GM10847 (cell line): ENCODE measurements around the gene HCN1.

Source experiments
- POLR2A ChIP-seq: IDR thresholded peaks from 2 replicates; pipeline ENCODE4 v1.6.1; 2011; ENCODE audit not compliant: insufficient read length; ENCODE audit errors: extremely low read depth

The HCN1 gene

DNA sequence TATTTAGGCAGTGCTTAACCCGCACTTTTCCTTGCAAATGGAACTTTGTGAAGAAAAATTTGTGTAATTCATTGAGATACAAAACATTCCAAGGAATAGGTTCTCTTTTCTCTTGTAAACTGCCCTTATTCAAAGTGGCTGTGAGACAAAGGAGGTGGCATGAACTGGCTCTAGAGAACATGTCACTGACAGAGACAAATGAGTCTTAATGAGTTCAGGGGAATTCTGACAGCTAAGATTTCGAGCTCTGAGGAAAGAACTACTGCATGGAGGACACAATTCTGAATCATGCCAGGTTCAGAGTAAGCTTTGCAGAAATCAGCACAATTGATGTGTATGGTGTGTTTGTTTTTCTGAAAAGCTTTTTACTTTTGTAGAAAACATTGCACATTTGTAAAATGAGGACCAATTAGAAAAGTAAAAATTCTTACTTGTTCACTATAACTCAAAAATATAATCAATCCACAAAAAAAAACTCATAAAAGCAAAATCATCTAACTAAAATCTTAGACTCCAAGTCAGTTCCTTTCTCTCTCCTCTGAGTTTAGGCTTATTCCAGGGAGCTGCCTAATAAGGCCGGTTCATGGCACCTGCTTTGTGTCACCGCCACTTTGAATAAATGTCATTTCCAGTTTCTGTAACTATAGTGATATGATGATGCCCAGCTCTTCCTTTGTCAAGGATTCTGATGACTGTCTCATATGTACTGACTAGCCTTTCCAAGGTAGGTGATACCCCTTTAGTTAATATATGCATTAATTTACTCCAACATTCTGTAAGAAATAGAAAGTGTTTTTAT, 163.2 kb downstream of the HCN1 start:
- TF ChIP-seq POLR2A, result no peak

DNA sequence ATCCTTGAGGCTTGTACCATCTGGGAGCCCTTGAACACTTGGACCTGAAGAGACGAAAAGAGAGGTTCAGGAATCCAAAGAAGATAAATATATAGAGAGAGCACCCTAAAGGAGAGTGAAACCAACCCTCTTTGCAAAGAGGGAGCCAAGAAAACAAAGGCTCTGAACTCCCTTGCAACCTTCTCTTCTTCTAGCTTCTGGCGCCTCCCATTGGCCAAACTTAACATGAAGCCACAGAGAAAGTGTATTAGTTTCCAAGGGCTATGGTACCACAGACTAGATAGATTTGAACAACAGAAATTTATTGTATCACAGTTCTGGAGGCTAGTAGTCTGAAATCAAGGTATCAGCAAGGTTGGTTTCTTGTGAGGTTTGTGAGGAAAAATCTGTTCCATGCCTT, 175.1 kb downstream of the HCN1 start:
- no peak for TF ChIP-seq POLR2A

DNA sequence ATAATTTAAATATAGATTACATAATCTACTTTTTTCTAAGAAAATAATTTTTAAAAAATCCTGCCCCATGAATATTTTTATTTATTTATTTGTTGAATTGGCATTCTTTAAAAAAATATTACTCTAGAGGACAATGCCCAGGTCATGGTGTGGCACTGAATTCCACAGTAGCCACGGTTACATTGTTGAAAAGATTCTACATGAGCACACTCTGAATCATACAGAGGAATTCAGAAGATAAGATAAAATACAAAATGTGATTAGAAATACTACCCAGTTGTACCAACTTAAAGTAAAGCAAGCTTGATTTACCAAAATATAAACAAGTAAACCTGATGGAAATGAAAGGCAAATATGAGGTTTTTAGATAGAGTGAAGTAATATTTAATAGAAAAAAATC, 183.7 kb downstream of the HCN1 start:
- no peak for TF ChIP-seq POLR2A

DNA sequence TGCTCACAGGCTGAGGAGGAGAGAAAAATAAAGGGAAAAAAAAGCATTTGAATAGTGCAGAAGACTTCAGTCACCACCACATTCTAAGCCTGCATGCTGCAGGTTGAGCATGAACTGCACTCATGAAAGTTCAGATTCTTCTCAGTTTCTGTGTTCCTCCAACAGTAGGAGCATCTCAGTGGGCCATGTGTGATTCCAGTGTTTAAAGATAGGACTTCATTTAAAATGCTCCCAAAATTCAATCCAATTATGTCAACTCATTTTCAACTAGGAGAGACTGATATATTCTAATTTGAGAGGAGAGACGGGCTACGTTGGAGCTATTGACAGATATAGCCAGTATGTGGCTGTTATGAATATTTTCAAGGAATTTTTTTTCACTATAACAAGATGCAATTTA, 186.8 kb downstream of the HCN1 start:
- no peak for TF ChIP-seq POLR2A

DNA sequence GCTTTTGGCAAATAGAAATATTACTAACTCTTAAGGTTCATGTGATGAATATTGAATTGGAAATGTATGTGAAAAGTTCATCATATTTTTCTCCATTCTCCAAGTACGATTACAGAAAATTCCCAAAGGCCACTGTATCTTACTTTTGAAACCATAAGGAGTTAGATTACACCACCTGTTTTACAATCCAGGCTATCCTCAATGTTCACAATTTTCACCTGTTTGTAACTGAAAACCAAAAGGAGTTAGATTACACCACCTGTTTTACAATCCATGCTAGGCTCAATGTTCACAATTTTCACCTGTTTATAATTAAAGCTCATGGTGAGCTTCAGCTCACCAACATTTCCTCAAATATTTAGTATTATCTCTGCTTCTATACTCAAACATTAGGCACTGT, 188.0 kb downstream of the HCN1 start:
- no peak for TF ChIP-seq POLR2A

DNA sequence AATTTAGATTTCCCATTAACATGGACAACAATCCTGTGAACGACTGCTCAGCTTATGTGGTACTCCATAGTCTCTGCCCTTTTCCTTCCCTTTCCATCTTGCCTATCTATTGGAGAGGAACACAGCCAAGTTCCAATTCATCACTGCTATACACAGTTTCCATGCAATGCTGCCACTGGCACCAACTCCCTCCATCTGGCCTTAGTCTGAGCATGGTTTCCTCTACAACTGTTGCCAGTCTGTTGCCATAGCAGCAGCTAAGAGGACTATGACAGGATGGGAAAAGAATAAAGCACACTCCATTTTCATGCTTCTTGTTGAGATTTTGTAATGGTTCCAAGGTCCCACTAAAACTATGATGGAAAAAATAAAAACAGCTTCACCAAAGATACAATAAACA, 189.0 kb downstream of the HCN1 start:
- TF ChIP-seq POLR2A, result no peak

DNA sequence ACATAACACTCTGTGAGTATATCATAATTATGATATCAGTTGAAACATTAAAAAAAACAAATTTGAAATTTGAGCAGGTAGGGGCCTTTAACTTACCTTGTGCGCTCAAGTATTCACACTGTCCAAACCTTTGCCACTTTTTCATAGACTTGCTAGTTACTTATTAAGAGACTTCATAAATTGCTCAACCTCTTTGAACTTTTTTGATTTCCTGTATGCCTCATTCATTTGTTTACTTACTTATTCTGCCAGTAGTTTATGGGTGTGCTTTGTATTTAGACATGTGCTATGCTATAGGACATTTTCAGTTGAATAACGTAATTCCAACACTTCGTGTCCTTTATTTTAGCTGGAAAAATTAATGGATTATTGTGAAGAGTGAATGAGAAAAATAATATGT, 204.8 kb downstream of the HCN1 start:
- no peak for TF ChIP-seq POLR2A

DNA sequence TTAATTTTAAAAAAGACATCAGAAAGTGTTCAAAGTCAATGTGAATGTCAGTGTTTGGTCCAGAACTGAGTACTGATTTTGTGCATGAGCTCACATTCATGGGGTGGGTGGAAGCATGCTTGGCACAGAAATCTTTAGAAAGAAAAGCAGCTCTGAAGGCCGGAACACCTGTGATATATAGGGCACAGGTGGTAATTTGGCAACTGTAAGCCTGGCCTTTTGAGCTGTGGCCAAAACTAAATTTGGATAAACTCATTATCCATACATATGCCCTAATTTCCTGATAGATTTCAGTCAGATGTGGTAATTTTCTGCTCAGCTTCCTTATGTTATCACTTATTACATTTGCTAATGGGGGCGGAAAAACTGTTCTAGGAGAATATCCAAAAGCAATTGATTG, 211.4 kb downstream of the HCN1 start:
- no peak for TF ChIP-seq POLR2A

DNA sequence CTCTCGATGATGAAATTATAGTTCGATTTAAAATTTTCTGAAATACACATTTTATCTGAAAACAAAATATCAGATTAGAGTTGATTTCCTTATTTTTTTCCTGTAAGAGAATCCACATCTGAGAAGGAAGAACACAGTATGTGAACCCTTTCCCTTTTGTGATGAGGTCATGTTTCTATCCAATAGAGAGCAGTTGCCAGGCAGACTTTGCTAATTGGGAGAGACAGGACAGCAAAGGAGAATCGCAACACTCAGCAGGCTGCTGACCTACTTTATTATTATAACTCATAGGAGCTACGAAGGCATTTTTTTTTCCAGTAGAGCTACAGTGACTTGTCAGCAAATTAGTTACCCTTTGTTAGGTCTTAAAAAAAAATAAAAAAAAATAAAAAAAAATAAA, 242.1 kb downstream of the HCN1 start:
- no peak for TF ChIP-seq POLR2A

DNA sequence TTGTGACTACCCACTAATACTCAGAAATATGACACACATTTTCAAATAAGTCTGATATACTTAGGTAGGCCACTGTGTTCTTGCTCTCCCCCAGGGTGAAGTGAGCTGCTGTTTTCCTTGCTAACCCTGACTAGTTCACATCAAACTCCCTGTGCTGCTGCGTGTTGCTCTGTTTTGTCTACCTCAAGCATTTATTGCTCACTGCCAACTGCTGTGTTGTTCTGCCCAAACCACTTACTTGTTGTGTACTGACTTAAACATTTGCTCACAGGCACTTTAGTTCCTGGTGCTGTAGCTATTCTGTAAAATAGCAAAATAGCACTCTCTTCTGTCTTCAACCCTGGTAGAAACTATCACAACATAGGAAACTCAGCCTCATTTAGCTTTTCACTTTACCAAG, 255.7 kb downstream of the HCN1 start:
- TF ChIP-seq POLR2A, result no peak

DNA sequence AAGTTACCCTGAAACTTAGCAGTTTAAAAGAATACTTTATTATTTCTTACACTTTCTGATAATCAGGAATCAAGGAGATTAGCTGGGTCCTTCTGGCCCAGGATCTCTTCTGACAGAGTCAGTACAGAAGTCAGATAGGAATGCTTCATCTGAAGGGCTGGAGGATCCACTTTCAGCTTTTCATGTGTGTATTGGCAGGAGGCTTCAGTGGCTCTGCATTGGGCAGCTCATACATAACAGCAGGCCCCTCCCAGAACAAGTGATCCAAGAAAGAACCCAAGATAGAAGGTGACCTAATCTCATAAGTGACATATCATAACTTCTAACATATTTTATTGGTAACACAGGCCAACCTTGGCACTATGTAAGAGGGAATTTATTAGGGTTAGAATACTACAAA, 258.4 kb downstream of the HCN1 start:
- no peak for TF ChIP-seq POLR2A

DNA sequence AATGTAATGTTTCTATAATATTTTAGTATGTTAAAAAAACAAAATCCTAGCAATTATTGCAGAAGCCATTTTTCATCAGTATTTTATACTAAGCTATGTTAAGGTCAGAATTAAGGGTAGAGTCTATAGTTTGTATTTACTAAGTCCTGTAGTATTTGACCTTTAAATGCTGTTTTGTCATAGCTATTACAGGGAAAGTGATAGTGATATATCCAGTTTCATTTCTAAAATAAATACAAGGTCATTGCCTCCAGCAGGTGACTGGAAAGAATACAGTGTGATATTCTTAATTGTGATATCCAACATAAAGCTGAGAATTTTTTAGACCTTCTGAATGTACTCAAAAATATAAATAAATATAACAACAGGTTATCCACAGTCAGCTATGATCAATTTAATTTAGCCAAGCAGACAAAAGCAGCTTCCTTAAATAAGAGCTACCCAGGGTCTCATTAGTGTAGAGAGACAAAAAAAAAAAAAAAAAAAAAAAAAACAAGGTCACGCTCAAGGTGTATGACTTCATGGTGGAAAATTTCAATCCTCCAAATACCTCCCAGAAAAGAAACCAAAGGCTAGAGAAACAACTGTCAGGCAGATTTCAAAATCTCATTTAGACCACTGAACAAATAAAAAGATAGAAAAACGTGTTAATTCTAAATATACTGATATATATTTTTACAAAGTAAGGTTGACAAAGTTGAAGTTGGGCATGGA, 278.7 kb downstream of the HCN1 start:
- TF ChIP-seq POLR2A, result no peak

DNA sequence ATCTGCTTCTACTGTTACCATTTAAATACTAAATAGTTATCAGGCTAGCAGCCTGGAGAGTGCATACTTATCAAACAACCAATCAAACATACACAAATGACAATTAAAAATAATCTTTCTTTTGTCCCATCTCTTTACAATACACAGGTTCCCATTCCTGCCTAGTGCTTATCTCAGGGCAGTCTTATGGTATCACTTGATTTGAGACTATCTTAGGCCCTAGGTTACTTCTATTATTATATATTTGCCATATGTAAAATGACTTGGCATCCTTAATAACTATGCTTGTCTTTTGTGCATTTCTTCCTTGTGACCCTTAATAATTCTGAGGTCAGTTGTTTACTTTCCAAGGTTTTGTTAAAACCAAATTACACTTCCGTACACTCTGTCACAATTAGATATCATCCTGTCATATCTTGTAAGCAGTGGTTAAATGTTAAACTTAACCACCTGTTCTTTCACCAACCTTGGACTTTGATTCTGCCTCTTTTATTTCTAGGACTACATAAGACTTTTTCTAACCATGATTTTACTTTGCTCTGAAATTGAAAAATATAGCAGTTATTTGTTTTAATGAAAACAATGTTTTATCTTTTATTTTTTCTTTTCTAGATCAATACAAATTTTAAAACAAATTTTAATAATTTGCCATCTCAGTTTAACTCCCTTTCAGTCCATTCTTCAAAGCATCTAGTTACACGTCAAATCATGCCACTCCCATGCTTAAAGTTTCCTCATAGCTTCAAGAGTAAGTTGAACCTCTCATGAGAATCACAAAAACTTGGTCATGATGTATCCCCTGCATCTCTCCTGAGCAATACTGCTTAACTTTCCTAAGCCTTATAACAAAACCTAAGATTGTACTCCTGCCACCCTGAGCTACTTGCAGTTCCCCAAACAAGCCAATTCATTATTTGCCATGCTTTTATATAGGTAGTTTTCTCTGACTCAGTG, 281.3 kb downstream of the HCN1 start:
- no peak for TF ChIP-seq POLR2A

DNA sequence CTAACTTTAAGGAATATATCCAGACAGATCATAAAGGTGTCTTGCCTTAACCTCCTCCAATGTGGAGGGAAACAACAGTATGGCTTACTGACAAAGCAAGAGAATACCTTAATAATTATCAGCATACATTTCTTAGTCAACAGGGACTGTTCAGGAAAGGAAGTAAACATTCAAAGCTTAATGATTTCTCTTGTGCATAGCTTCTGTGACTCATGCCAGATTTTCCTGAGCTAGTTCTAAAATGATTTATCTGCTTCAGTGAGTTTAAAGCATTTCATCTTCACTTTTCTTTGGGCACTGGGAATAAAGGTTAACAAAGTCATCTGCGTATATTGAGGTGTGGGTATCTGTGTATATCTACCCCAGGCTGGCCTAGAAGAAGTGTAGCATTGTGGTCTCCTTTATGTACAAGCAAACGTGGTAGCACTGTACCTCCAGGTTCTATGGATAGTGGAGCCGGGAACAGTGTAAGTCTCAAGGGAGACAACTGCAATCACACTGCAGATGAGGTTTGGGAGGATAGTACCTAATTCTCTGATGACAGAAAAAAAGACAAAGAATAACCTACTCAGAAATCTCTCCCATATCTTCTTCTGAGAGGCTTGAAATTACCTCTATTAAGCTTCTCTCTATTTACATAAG, 284.1 kb downstream of the HCN1 start:
- TF ChIP-seq POLR2A, result no peak

DNA sequence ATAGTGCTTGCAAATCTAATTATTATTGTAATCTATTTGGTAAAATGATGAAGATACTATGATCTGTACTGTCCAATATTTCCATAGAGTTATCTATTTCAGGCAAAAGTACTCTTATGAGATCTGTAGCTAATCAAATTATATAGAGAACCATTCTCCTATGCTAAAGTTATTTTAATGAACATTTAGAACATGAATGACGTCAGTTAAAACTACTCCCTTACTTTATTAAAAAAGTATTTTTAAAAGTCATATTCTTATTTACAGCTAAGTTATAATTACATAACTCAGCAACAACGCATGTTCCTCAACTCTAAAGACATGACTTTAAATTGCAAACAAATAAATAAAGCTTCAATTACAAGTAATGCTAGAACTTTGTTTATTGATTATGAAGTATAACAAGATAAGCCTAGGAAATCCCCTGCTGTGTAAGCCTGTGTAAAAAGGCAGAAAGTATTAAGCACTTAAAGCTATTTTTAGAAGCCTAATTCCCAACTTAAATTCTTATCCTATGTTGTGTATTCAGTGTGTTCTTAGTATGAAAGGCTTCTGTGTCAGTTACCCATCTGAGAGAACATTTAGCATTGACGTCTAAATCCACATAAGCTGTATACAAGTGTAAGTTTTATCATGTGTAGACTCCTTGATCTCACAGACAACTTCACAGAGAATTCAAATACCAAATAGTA, 285.7 kb downstream of the HCN1 start:
- TF ChIP-seq POLR2A, result no peak

DNA sequence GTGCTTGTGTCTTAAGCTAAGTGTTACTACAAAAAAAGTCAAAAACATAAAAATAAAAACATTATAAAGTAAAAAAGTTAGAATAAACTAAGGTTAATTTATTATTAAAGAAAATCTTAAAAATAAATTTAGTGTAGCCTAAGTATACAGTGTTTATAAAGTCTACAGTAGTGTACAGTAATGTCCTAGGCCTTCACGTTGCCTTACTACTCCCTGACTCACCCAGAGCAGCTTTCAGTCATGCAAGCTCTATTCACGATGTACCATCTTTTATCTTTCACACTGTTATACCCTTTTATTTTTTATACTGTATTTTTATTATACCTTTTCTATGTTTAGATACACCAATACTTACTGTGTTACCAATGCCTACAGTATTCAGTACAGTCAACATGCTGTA, 288.1 kb downstream of the HCN1 start:
- TF ChIP-seq POLR2A, result no peak
